ENCODE measurements around the gene PHTF2.

The PHTF2 gene

DNA sequence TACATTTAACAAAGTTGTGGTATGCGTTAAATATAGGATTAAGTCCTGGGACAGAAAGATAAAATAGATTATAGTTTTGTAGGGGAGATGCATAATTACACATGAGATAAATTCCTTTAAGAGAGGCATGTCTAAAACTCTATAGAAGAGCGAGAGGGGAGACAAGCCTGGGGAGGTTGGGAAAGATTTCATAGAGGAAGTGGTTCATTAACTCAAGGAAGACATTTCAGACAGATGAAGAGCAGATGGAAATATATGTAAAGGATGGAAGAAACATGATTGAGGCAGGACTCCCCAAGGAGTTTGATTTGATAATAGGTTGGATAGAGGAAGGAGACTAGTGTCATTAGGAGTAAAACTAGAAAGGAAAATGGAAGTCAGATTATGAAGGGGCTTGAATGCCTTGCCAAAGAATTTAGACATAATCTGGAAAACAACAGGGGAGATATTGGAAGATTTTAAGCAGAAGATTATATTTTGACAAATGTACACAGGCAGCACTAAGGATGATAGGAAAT lies 96.1 kb downstream of the PHTF2 start:
- H3K27ac ChIP-seq (ENCODE audit: extremely low read depth, low read depth, low read length): no peak overlapping the region
- H3K4me3 ChIP-seq (ENCODE audit: low read depth, low read length): no peak overlapping the region
- no peaks in the 10 kb centered on the region for H3K36me3 ChIP-seq (ENCODE audit: control insufficient read depth in 2 of 2, insufficient read depth in 1 of 2, low read length in 2 of 2)
- CTCF ChIA-PET: no interaction called here
- H3K4me1 ChIP-seq (ENCODE audit: control insufficient read depth, insufficient read depth, low read length): peaks cover 6% of the 10 kb centered on the region; the same call in 1 of the 2 replicates
- POLR2A ChIA-PET: no interaction called here
- no peaks in the 10 kb centered on the region for H3K9me3 ChIP-seq (ENCODE audit: control insufficient read depth, insufficient read depth, low read depth, low read length)
- TF ChIP-seq ZNF138 (tag by site-specific recombination; IDR thresholded peaks at IDR 0.05; ENCODE audit: borderline replicate concordance): no peak
- TF ChIP-seq SETDB1 (IDR thresholded peaks at IDR 0.05; ENCODE audit: insufficient read length, low read length): no peak
- no peak for TF ChIP-seq KLF16 (tag by site-specific recombination; IDR thresholded peaks at IDR 0.05)
- no peak for TF ChIP-seq GLIS1 (tag by site-specific recombination; IDR thresholded peaks at IDR 0.05)
- no peak for TF ChIP-seq ZNF837 (tag by site-specific recombination; IDR thresholded peaks at IDR 0.05)
- no peak for TF ChIP-seq SALL2 (tag by site-specific recombination; IDR thresholded peaks at IDR 0.05; ENCODE audit: borderline replicate concordance)

- CTCF ChIA-PET: no interaction called here
- no peak overlapping the region for H3K4me3 ChIP-seq (ENCODE audit: low read depth, low read length)
- peaks cover 6% of the 10 kb centered on the region; the same call in 1 of the 2 replicates for H3K4me1 ChIP-seq (ENCODE audit: control insufficient read depth, insufficient read depth, low read length)
- POLR2A ChIA-PET: no interaction called here
- H3K27ac ChIP-seq (ENCODE audit: extremely low read depth, low read depth, low read length): no peak overlapping the region
- no peaks in the 10 kb centered on the region for H3K9me3 ChIP-seq (ENCODE audit: control insufficient read depth, insufficient read depth, low read depth, low read length)
- no peaks in the 10 kb centered on the region for H3K36me3 ChIP-seq (ENCODE audit: control insufficient read depth in 2 of 2, insufficient read depth in 1 of 2, low read length in 2 of 2)
- no peak for TF ChIP-seq SALL2 (tag by site-specific recombination; IDR thresholded peaks at IDR 0.05; ENCODE audit: borderline replicate concordance)
- TF ChIP-seq ZNF341 (tag by site-specific recombination; IDR thresholded peaks at IDR 0.05; ENCODE audit: low read depth): no peak
- no peak for TF ChIP-seq ZNF366 (tag by site-specific recombination; conservative IDR thresholded peaks at IDR 0.05)
Observed at GRCh38 chr7:77895905-77896304, 97.3 kb downstream of the PHTF2 start.

DNA sequence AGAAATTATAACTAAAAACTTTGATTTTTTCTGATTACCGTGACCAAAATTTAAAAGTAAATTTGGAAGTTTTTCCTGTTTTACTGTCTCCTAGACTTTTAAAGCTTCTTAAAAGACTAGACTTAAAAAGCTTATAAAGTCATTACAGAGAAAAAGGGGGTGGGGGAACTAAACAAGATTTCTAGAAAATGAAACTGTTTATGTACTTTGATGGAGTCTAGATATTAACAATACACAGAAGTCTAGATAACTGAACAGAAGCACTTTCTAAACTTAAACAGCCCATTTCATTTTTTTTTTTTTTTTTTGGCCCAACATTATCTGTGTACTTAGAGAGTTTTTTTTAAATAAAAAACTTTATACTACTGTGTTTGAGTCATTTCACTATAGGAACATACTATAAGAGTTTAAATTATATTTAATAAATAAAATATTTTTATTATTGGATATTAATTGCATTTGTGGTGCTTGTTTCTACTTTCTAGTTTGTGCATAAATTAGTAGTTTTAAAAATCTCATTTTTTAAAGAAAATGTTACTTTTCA lies 98.5 kb downstream of the PHTF2 start:
- ChIA-PET POLR2A (no interaction called here), CTCF (interaction anchor here (0.7 to 1.1 kb wide), 2 partner anchors 20 to 43 kb away, joined by 4 to 7 read pairs; no protein-coding TSS in a partner anchor)
- no peak overlapping the region for H3K4me3 ChIP-seq (ENCODE audit: low read depth, low read length)
- peaks cover 6% of the 10 kb centered on the region; the same call in 1 of the 2 replicates for H3K4me1 ChIP-seq (ENCODE audit: control insufficient read depth, insufficient read depth, low read length)
- no peaks in the 10 kb centered on the region for H3K9me3 ChIP-seq (ENCODE audit: control insufficient read depth, insufficient read depth, low read depth, low read length)
- no peak for TF ChIP-seq ZBTB21 (tag by site-specific recombination; IDR thresholded peaks at IDR 0.05)
- TF ChIP-seq, protein P1, sequence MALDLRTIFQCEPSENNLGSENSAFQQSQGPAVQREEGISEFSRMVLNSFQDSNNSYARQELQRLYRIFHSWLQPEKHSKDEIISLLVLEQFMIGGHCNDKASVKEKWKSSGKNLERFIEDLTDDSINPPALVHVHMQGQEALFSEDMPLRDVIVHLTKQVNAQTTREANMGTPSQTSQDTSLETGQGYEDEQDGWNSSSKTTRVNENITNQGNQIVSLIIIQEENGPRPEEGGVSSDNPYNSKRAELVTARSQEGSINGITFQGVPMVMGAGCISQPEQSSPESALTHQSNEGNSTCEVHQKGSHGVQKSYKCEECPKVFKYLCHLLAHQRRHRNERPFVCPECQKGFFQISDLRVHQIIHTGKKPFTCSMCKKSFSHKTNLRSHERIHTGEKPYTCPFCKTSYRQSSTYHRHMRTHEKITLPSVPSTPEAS (tag by site-specific recombination; IDR thresholded peaks at IDR 0.05): no peak
- TF ChIP-seq ZNF426 (tag by site-specific recombination; IDR thresholded peaks at IDR 0.05): no peak
- no peak for TF ChIP-seq ZSCAN23 (tag by site-specific recombination; IDR thresholded peaks at IDR 0.05)
- TF ChIP-seq ZNF830 (tag by site-specific recombination; IDR thresholded peaks at IDR 0.05; ENCODE audit: low read depth): no peak
- H3K27ac ChIP-seq (ENCODE audit: extremely low read depth, low read depth, low read length): no peak overlapping the region
- peaks cover 0 to under 1% of the 10 kb centered on the region in 2 experiments; a peak in 1 of 3 replicates for H3K36me3 ChIP-seq (ENCODE audit: control insufficient read depth in 2 of 2, insufficient read depth in 1 of 2, low read length in 2 of 2)

GRCh38 chr7:77899516-77899915 lies 100.9 kb downstream of the PHTF2 start:
- H3K27ac ChIP-seq (ENCODE audit: extremely low read depth, low read depth, low read length): no peak overlapping the region
- H3K4me1 ChIP-seq (ENCODE audit: control insufficient read depth, insufficient read depth, low read length): peaks cover 3% of the 10 kb centered on the region; the same call in 1 of the 2 replicates
- CTCF ChIA-PET: no interaction called here
- no peaks in the 10 kb centered on the region for H3K9me3 ChIP-seq (ENCODE audit: control insufficient read depth, insufficient read depth, low read depth, low read length)
- H3K36me3 ChIP-seq (ENCODE audit: control insufficient read depth in 2 of 2, insufficient read depth in 1 of 2, low read length in 2 of 2): peaks cover 0 to 4% of the 10 kb centered on the region in 2 experiments; a peak in 1 of 3 replicates
- no peak overlapping the region for H3K4me3 ChIP-seq (ENCODE audit: low read depth, low read length)
- TF ChIP-seq YY2 (tag by site-specific recombination; IDR thresholded peaks at IDR 0.05) (no peak), ZNF311 (tag by site-specific recombination; IDR thresholded peaks at IDR 0.05; ENCODE audit: borderline replicate concordance) (no peak)
- POLR2A ChIA-PET: no interaction called here
